BE2C (cell line): ENCODE data around the gene ZBTB40.

Experiments used
- DNase-seq: peaks from one replicate; pipeline ENCODE4 v3.0.0-alpha.2; 2020
- H3K27me3 ChIP-seq: fragments of 250-450 bp; sonication (Bioruptor Pico); 2 replicates; pipeline ENCODE4 v1.5.1; 2020; ENCODE audit warnings: mild to moderate bottlenecking
- H3K36me3 ChIP-seq: fragments of 250-450 bp; sonication (Bioruptor Pico); 2 replicates; pipeline ENCODE4 v1.5.1; 2020; ENCODE audit warnings: mild to moderate bottlenecking
- H3K4me1 ChIP-seq: fragments of 250-450 bp; sonication (Bioruptor Pico); 2 replicates; pipeline ENCODE4 v1.5.1; 2020
- H3K4me3 ChIP-seq: 2 replicates; pipeline ENCODE4 v1.5.1; 2011; ENCODE audit warnings: low read depth, low read length
- H3K9me3 ChIP-seq: fragments of 250-450 bp; sonication (Bioruptor Pico); 2 replicates; pipeline ENCODE4 v1.5.1; 2020
- TF ChIP-seq, protein P1 (sequence below): IDR thresholded peaks from 2 replicates; pipeline ENCODE4 v1.5.1; 2012; ENCODE audit warnings: mild to moderate bottlenecking, low read depth, low read length

ZBTB40 gene

DNA sequence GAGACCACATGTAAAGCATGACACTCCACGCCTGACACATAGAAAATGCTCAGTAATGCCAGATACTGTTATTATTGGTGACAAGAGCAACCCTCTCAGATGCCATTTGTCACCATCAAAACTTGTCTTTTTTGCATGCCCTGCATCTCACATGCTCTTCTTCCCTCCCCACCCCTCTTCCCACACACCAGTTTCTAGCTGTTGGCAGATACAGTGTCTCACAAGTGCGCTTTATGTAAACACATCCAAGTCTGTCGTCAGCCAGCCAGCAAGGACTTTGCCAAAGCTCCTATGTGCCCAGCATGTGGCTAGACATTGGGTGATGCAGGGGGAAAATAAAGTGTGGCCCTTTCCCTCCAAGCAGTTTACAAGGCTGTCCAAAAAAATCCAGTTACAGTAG lies 66.7 kb downstream of the ZBTB40 start:
- TF ChIP-seq, protein P1, sequence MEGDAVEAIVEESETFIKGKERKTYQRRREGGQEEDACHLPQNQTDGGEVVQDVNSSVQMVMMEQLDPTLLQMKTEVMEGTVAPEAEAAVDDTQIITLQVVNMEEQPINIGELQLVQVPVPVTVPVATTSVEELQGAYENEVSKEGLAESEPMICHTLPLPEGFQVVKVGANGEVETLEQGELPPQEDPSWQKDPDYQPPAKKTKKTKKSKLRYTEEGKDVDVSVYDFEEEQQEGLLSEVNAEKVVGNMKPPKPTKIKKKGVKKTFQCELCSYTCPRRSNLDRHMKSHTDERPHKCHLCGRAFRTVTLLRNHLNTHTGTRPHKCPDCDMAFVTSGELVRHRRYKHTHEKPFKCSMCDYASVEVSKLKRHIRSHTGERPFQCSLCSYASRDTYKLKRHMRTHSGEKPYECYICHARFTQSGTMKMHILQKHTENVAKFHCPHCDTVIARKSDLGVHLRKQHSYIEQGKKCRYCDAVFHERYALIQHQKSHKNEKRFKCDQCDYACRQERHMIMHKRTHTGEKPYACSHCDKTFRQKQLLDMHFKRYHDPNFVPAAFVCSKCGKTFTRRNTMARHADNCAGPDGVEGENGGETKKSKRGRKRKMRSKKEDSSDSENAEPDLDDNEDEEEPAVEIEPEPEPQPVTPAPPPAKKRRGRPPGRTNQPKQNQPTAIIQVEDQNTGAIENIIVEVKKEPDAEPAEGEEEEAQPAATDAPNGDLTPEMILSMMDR = no peak
- peaks cover 23% of the 10 kb centered on the region for H3K36me3 ChIP-seq
- no peaks in the 10 kb centered on the region for H3K27me3 ChIP-seq
- H3K4me3 ChIP-seq = no peak overlapping the region
- no peaks in the 10 kb centered on the region for H3K9me3 ChIP-seq
- no peaks in the 10 kb centered on the region for H3K4me1 ChIP-seq
- DNase-seq = no peak

DNA sequence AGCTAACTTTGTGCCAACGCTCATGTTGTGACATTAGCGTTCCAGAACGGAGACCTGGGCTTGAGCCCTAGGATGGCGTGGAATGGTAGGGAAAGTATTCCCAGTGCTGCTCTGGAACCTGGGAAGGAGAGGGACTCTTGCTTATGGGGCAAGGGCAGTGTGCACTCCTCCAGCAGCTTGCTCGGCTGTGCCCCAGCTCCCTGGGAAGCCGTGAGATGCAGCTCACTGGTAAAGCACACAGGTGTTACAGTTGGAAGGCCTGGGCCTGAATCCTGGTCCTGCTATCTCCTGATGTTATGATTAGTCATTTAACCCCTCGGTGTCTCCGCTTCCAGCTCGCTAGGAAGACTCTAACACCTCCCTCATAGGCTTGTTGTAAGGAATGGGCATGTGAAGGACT lies 69.2 kb downstream of the ZBTB40 start:
- Histone ChIP-seq H3K4me1 (no peaks in the 10 kb centered on the region), H3K9me3 (no peaks in the 10 kb centered on the region), H3K27me3 (no peaks in the 10 kb centered on the region), H3K4me3 (no peak overlapping the region), H3K36me3 (peaks cover 23% of the 10 kb centered on the region)
- no peak for DNase-seq
- TF ChIP-seq, protein P1 = no peak

DNA sequence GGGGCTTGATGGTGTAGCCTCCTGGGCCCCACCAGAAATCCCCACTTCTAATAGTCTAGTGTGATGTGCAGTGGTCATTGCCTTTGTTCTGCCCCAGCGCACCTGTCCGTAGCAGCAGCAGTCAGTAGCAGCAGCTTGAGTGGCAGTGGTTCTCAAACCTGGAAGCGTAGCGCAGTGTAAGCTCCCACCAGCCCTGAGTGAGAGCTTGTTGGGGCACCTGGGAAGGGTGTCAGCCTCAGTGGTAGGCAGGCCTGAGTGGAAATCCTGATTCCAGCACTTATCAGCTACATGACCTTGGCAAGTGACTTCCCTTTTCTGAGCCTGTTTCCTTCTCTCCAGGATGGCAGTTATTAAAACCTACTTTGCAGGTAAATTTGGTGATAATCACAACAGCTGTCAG lies 70.0 kb downstream of the ZBTB40 start:
- Histone ChIP-seq H3K4me1 (no peaks in the 10 kb centered on the region), H3K36me3 (peaks cover 23% of the 10 kb centered on the region), H3K9me3 (no peaks in the 10 kb centered on the region), H3K27me3 (no peaks in the 10 kb centered on the region), H3K4me3 (no peak overlapping the region)
- TF ChIP-seq, protein P1 = no peak
- no peak for DNase-seq

DNA sequence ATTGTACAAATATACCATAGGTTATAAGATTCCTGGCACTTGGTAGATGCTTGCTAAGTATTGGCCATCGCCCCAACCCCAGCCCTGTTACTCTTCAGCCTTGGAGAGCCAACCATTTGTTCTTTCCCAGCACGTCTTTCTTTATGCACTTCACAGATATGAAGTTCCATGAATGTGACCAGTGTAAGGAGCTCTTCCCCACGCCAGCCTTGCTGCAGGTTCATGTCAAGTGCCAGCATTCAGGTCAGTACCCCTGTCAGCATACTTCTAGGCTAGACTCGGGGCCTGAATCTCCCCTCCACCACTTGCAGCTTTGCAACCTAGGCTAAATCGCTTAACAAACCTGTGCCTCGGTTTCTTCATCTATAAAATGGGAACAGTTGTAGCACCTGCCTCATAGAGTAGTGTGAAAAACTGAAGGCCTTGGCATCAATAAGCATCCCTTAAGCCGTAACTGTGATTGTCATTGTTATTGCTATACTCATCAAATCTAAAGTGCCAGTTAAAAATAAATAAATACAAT lies 70.6 kb downstream of the ZBTB40 start:
- no peak for DNase-seq
- peaks cover 19% of the 10 kb centered on the region for H3K36me3 ChIP-seq
- H3K9me3 ChIP-seq = no peaks in the 10 kb centered on the region
- TF ChIP-seq, protein P1 = no peak
- H3K4me3 ChIP-seq = no peak overlapping the region
- no peaks in the 10 kb centered on the region; the same call in 1 of the 2 replicates for H3K4me1 ChIP-seq
- H3K27me3 ChIP-seq = no peaks in the 10 kb centered on the region

DNA sequence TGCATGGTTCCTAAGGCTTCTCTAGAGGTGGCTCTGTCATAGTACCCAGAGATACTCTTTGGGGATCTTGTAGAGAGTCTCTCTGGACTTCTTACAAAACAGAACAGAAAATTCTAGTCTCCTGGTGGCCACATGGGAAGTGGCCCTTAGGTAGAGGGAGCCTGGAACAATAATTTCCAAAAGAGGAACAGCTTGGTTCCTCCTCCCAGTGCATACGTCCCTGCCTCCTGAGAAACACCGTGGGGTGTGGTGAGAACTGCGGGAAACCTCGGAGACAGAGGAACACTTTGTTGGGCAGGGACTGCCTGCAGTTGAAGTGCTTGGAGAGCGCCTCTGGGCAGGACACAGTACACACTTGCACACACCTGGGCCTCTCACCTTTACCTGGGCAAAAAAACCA lies 72.8 kb downstream of the ZBTB40 start:
- Histone ChIP-seq H3K9me3 (no peaks in the 10 kb centered on the region), H3K36me3 (peaks cover 9% of the 10 kb centered on the region; the same call in 1 of the 2 replicates), H3K4me3 (no peak overlapping the region), H3K27me3 (no peaks in the 10 kb centered on the region), H3K4me1 (no peaks in the 10 kb centered on the region; the same call in 1 of the 2 replicates)
- no peak for DNase-seq
- TF ChIP-seq, protein P1 = no peak

DNA sequence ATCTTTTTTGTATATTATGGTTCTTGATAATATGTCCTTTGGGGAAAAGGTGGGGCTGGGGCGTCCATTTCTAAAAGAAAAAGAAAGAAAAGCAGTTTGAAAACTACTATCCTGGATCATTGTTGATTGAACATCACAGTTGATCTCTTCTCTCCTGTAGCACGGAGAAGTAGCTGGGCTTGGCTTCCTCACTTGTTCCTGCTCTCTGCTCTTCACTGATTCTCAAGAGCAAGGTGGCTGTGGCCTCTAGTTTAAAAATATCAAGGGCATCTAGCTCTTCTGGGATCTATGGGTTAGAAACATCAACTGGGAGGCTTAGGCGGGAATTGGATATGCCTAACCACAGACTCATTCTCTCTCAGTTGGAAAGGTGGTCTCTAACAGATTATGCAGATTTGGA lies 73.6 kb downstream of the ZBTB40 start:
- no peaks in the 10 kb centered on the region for H3K9me3 ChIP-seq
- TF ChIP-seq, protein P1 = no peak
- no peaks in the 10 kb centered on the region; the same call in 1 of the 2 replicates for H3K4me1 ChIP-seq
- DNase-seq = no peak
- no peaks in the 10 kb centered on the region for H3K27me3 ChIP-seq
- peaks cover 9% of the 10 kb centered on the region; the same call in 1 of the 2 replicates for H3K36me3 ChIP-seq
- H3K4me3 ChIP-seq = no peak overlapping the region
